Neural cell (in vitro differentiated cells): ENCODE measurements around the gene DOCK2. TPM values are rescaled to one million over a fixed set of nuclear protein-coding genes. Genes with fewer than 3 reads are reported as not detected.

Experiments
- H2AFZ ChIP-seq: fragments of 200-600, 300-800 bp; sonication (generic), shearing (Covaris generic); 2 replicates; pipeline ENCODE4 v1.6.0; 2014; ENCODE audit warnings: low read depth, mild to moderate bottlenecking, antibody characterized with exemption, low read length, moderate library complexity
- H3F3A ChIP-seq: fragments of 200-600 bp; shearing (Covaris generic); 2 replicates; pipeline ENCODE4 v1.6.1; 2016; ENCODE audit warnings: mild to moderate bottlenecking, moderate library complexity, mixed read lengths, antibody characterized with exemption, low read length; ENCODE audit not compliant: insufficient read depth, poor library complexity, severe bottlenecking
- H3K27ac ChIP-seq: fragments of 200-600, 300-800 bp; sonication (generic), shearing (Covaris generic); 2 replicates; pipeline ENCODE4 v1.5.1; 2014; ENCODE audit warnings: mild to moderate bottlenecking, low read length, moderate library complexity
- H3K27me3 ChIP-seq: fragments of 300-800, 200-600 bp; sonication (generic), shearing (Covaris generic); 2 replicates; pipeline ENCODE4 v1.6.0; 2014; ENCODE audit warnings: mild to moderate bottlenecking, low read depth, low read length, moderate library complexity; ENCODE audit not compliant: insufficient read depth
- H3K36me3 ChIP-seq: fragments of 300-800, 200-600 bp; sonication (generic), shearing (Covaris generic); 2 replicates; pipeline ENCODE4 v1.5.1; 2014; ENCODE audit warnings: mild to moderate bottlenecking, antibody characterized with exemption, low read length, moderate library complexity; ENCODE audit not compliant: insufficient read depth
- H3K4me2 ChIP-seq: fragments of 300-800, 200-600 bp; sonication (generic), shearing (Covaris generic); 2 replicates; pipeline ENCODE4 v1.6.0; 2014; ENCODE audit warnings: mild to moderate bottlenecking, low read length
- H3K4me3 ChIP-seq: fragments of 300-800, 200-600 bp; sonication (generic), shearing (Covaris generic); 2 replicates; pipeline ENCODE4 v1.5.1; 2014; ENCODE audit warnings: mild to moderate bottlenecking, low read length, moderate library complexity
- H3K79me2 ChIP-seq: fragments of 200-600 bp; shearing (Covaris generic); replicated peaks from 2 replicates; pipeline ENCODE4 v1.6.0; 2014; ENCODE audit warnings: mild to moderate bottlenecking, low read length, moderate library complexity; ENCODE audit not compliant: insufficient read depth
- H3K9ac ChIP-seq: fragments of 300-800, 200-600 bp; sonication (generic), shearing (Covaris generic); 2 replicates; pipeline ENCODE4 v1.6.1; 2016; ENCODE audit warnings: mild to moderate bottlenecking, low read length, mixed read lengths
- H3K9me2 ChIP-seq: fragments of 200-600 bp; shearing (Covaris generic); 2 replicates; pipeline ENCODE4 v1.6.1; 2016; ENCODE audit warnings: mild to moderate bottlenecking, low read length, mixed read lengths; ENCODE audit not compliant: insufficient read depth
- H3K9me3 ChIP-seq: fragments of 200-600, 300-800 bp; sonication (generic), shearing (Covaris generic); 2 replicates; pipeline ENCODE4 v1.6.1; 2016; ENCODE audit warnings: mild to moderate bottlenecking, mixed run types, low read length, moderate library complexity, mixed read lengths
- H4K20me1 ChIP-seq: fragments of 200-600 bp; shearing (Covaris generic); 2 replicates; pipeline ENCODE4 v1.6.1; 2016; ENCODE audit warnings: mild to moderate bottlenecking, mixed run types; ENCODE audit not compliant: insufficient read depth
- EP300 ChIP-seq: fragments of 450-650 bp; conservative IDR thresholded peaks from 2 replicates; pipeline ENCODE4 v1.6.1; 2014; ENCODE audit warnings: antibody characterized with exemption, mild to moderate bottlenecking, moderate library complexity; ENCODE audit not compliant: poor library complexity, severe bottlenecking
- EZH2 ChIP-seq: fragments of 200-600, 300-800 bp; shearing (Covaris generic), sonication (generic); IDR thresholded peaks from 2 replicates; pipeline ENCODE4 v1.6.1; 2014; ENCODE audit warnings: antibody characterized with exemption, low read length, borderline replicate concordance, mild to moderate bottlenecking; ENCODE audit not compliant: insufficient read depth, poor library complexity, severe bottlenecking
- MXI1 ChIP-seq: fragments of 450-650 bp; conservative IDR thresholded peaks from 2 replicates; pipeline ENCODE4 v1.6.1; 2014; ENCODE audit warnings: antibody characterized with exemption, mild to moderate bottlenecking; ENCODE audit not compliant: poor library complexity, severe bottlenecking
- POLR2AphosphoS5 ChIP-seq: IDR thresholded peaks from 2 replicates; pipeline ENCODE4 v1.6.1; 2012
- RAD21 ChIP-seq: fragments of 450-650 bp; conservative IDR thresholded peaks from 2 replicates; pipeline ENCODE4 v1.6.1; 2014; ENCODE audit warnings: antibody characterized with exemption, mild to moderate bottlenecking, moderate library complexity
- SMC3 ChIP-seq: fragments of 450-650 bp; conservative IDR thresholded peaks from 2 replicates; pipeline ENCODE4 v1.6.1; 2014; ENCODE audit warnings: antibody characterized with exemption, mild to moderate bottlenecking, moderate library complexity; ENCODE audit not compliant: poor library complexity
- TAF1 ChIP-seq: IDR thresholded peaks from 2 replicates; pipeline ENCODE4 v1.6.1; 2012; ENCODE audit warnings: low read depth
- polyA plus RNA-seq: library from polyadenylated mRNA; depleted of rRNA; stranded (reverse); fragments of >200 nt; gene quantifications from 2 replicates; pipeline ENCODE4 v1.2.3, GENCODE V29; 2014
- TF ChIP-seq, protein P1 (sequence below): fragments of 450-650 bp; IDR thresholded peaks from 2 replicates; pipeline ENCODE4 v1.5.1; 2014; ENCODE audit warnings: antibody characterized with exemption, mild to moderate bottlenecking, moderate library complexity; ENCODE audit not compliant: poor library complexity, severe bottlenecking
- TF ChIP-seq, protein P2 (sequence below): IDR thresholded peaks from 2 replicates; pipeline ENCODE4 v1.6.1; 2012; ENCODE audit warnings: borderline replicate concordance

DOCK2 gene
- polyA plus RNA-seq, 1 donor from 2014 or later, result 0.15 TPM

DNA sequence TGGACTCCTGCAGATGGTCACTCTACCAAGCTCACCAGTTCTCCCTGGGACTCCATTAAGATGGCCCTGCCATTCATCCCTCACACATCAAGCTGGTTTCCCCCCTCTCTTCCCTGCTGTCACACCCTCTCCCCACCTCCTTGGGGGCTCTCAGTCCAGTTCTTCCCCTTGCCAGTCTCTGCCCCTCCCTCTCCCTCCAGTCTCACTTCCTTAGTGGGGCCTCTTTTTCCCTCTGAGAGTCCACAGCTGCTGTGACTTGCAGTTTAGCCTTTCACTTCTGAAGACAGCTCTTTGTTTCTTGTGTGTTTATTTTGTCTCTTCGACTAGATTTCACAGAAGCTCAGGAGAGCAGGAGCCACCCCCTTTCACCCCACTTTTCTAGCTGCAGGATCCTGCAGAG, 10.5 kb downstream of the DOCK2 start:
- Histone ChIP-seq H4K20me1 (no peaks in the 10 kb centered on the region), H3K27ac (no peak overlapping the region), H3K9ac (no peak overlapping the region), H3K4me2 (no peak overlapping the region), H3K36me3 (no peaks in the 10 kb centered on the region), H3K9me2 (no peaks in the 10 kb centered on the region), H3K27me3 (no peaks in the 10 kb centered on the region), H3K79me2 (no peaks in the 10 kb centered on the region), H3K4me3 (no peak overlapping the region), H2AFZ (no peak overlapping the region), H3F3A (no peaks in the 10 kb centered on the region), H3K9me3 (no peaks in the 10 kb centered on the region)
- TF ChIP-seq, protein P1, sequence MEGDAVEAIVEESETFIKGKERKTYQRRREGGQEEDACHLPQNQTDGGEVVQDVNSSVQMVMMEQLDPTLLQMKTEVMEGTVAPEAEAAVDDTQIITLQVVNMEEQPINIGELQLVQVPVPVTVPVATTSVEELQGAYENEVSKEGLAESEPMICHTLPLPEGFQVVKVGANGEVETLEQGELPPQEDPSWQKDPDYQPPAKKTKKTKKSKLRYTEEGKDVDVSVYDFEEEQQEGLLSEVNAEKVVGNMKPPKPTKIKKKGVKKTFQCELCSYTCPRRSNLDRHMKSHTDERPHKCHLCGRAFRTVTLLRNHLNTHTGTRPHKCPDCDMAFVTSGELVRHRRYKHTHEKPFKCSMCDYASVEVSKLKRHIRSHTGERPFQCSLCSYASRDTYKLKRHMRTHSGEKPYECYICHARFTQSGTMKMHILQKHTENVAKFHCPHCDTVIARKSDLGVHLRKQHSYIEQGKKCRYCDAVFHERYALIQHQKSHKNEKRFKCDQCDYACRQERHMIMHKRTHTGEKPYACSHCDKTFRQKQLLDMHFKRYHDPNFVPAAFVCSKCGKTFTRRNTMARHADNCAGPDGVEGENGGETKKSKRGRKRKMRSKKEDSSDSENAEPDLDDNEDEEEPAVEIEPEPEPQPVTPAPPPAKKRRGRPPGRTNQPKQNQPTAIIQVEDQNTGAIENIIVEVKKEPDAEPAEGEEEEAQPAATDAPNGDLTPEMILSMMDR, result no peak

DNA sequence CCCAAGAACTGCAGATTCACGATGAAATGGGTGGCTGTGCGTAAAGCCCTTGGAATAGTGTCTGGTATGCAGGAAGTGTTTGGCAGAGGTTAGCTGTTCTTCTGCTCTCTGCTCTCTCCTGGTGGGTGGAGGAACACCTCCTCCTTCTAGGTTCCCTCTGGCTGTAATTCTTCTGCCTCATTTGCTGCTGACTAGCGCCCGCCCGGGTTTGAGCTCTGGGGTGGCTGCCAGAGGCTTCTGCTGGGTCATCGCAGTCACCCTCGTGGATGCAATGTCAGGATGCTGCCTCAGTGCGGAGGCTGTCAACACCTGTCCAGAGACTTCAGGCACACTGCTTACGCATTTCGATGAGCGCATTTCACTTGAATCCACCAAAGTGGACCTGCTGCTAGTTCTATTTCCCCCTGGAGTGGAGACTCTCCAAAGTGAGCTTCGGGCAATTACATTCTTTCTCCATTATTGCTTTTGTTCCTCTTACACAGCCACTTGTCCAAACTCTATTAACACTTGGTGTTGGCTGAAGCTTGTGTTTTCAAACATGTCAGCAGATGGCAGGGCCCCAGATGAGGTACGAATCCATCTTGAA, 11.7 kb downstream of the DOCK2 start:
- Histone ChIP-seq H3K79me2 (no peaks in the 10 kb centered on the region), H4K20me1 (no peaks in the 10 kb centered on the region), H3K4me2 (no peak overlapping the region), H3K9me3 (no peaks in the 10 kb centered on the region), H3K9me2 (no peaks in the 10 kb centered on the region), H3K27ac (no peak overlapping the region), H3K4me3 (no peak overlapping the region), H3K36me3 (no peaks in the 10 kb centered on the region), H3K27me3 (no peaks in the 10 kb centered on the region), H2AFZ (no peak overlapping the region), H3F3A (no peaks in the 10 kb centered on the region), H3K9ac (no peak overlapping the region)
- no peak for TF ChIP-seq RAD21

DNA sequence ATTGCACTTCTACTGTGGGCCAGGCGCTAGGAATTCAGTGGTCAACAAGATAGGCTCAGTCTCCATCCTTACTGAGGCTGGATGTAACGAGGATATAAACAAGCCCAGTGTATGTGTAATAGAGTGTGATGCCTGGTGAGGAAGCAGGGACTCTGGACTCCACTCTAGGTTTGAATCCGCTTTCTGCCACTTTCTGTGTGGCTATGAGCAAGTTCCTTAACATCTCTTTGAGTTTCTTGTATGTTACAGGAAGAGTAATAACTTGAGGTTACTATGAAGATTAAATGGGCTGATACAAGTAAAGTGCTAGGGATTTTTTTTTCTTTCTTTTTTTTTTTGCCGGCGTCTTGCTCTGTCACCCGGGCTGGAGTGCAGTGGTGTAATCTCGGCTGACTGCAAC, 12.4 kb downstream of the DOCK2 start:
- Histone ChIP-seq H2AFZ (no peak overlapping the region), H3K27ac (no peak overlapping the region), H3K36me3 (no peaks in the 10 kb centered on the region), H4K20me1 (no peaks in the 10 kb centered on the region), H3K9me3 (no peaks in the 10 kb centered on the region), H3F3A (no peaks in the 10 kb centered on the region), H3K4me3 (no peak overlapping the region), H3K79me2 (no peaks in the 10 kb centered on the region), H3K27me3 (no peaks in the 10 kb centered on the region), H3K4me2 (no peak overlapping the region), H3K9me2 (no peaks in the 10 kb centered on the region), H3K9ac (no peak overlapping the region)
- TF ChIP-seq TAF1, result no peak
- TF ChIP-seq SMC3, result no peak
- no peak for TF ChIP-seq POLR2AphosphoS5
- TF ChIP-seq, protein P2, sequence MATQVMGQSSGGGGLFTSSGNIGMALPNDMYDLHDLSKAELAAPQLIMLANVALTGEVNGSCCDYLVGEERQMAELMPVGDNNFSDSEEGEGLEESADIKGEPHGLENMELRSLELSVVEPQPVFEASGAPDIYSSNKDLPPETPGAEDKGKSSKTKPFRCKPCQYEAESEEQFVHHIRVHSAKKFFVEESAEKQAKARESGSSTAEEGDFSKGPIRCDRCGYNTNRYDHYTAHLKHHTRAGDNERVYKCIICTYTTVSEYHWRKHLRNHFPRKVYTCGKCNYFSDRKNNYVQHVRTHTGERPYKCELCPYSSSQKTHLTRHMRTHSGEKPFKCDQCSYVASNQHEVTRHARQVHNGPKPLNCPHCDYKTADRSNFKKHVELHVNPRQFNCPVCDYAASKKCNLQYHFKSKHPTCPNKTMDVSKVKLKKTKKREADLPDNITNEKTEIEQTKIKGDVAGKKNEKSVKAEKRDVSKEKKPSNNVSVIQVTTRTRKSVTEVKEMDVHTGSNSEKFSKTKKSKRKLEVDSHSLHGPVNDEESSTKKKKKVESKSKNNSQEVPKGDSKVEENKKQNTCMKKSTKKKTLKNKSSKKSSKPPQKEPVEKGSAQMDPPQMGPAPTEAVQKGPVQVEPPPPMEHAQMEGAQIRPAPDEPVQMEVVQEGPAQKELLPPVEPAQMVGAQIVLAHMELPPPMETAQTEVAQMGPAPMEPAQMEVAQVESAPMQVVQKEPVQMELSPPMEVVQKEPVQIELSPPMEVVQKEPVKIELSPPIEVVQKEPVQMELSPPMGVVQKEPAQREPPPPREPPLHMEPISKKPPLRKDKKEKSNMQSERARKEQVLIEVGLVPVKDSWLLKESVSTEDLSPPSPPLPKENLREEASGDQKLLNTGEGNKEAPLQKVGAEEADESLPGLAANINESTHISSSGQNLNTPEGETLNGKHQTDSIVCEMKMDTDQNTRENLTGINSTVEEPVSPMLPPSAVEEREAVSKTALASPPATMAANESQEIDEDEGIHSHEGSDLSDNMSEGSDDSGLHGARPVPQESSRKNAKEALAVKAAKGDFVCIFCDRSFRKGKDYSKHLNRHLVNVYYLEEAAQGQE, result no peak
- TF ChIP-seq, protein P1, result no peak
- no peak for TF ChIP-seq RAD21
- TF ChIP-seq EZH2, result no peak
- TF ChIP-seq MXI1, result no peak
- TF ChIP-seq EP300, result no peak
